GM23338 (cell line): ENCODE results near the gene STX8. TPM values are rescaled to one million over a fixed set of nuclear protein-coding genes. Genes with fewer than 3 reads are reported as not detected.

Experiments
- ATAC-seq: fragments of 200-7000 bp; cut with Tn5 transposase; 3 replicates; pipeline ENCODE4 v1.9.1; 2020
- DNase-seq: peaks from one replicate; pipeline ENCODE4 v3.0.0-alpha.2; 2015; ENCODE audit warnings: low spot score
- H2AFZ ChIP-seq: fragments of 200-600 bp; sonication (generic); 2 replicates; pipeline ENCODE4 v1.8.0; 2016; ENCODE audit warnings: antibody characterized with exemption, mild to moderate bottlenecking, moderate library complexity
- H3F3A ChIP-seq: fragments of 200-600 bp; sonication (generic); replicated peaks from 2 replicates; pipeline ENCODE4 v1.8.0; 2017; ENCODE audit warnings: antibody characterized with exemption, mixed run types, low read depth
- H3K27ac ChIP-seq: fragments of 200-600 bp; sonication (generic); 2 replicates; pipeline ENCODE4 v1.6.1; 2016; ENCODE audit warnings: low read depth
- H3K27me3 ChIP-seq: fragments of 200-600 bp; sonication (generic); 2 replicates; pipeline ENCODE4 v1.8.0; 2016; ENCODE audit warnings: mild to moderate bottlenecking, mixed run types, moderate library complexity; ENCODE audit not compliant: insufficient read depth
- H3K36me3 ChIP-seq: fragments of 200-600 bp; sonication (generic); 2 replicates; pipeline ENCODE4 v1.8.0; 2016; ENCODE audit warnings: mild to moderate bottlenecking; ENCODE audit not compliant: insufficient read depth
- H3K4me1 ChIP-seq: fragments of 200-600 bp; sonication (generic); 2 replicates; pipeline ENCODE4 v1.8.0; 2016; ENCODE audit warnings: mild to moderate bottlenecking, moderate library complexity; ENCODE audit not compliant: insufficient read depth
- H3K4me2 ChIP-seq: fragments of 200-600 bp; sonication (generic); 2 replicates; pipeline ENCODE4 v1.7.1; 2017; ENCODE audit warnings: mixed run types
- H3K4me3 ChIP-seq: fragments of 200-600 bp; sonication (generic); 2 replicates; pipeline ENCODE4 v1.6.1; 2016; ENCODE audit warnings: mixed run types
- H3K79me2 ChIP-seq: fragments of 200-600 bp; sonication (generic); replicated peaks from 2 replicates; pipeline ENCODE4 v1.8.0; 2017; ENCODE audit warnings: mild to moderate bottlenecking; ENCODE audit not compliant: insufficient read depth
- H3K9me2 ChIP-seq: fragments of 200-600 bp; sonication (generic); 2 replicates; pipeline ENCODE4 v1.8.0; 2017; ENCODE audit not compliant: insufficient read depth
- H4K20me1 ChIP-seq: fragments of 200-600 bp; sonication (generic); replicated peaks from 2 replicates; pipeline ENCODE4 v1.8.0; 2017; ENCODE audit warnings: mild to moderate bottlenecking; ENCODE audit not compliant: insufficient read depth
- H3K27ac Mint-ChIP-seq: 2 replicates; pipeline ENCODE4 v1.8.0; 2020; ENCODE audit warnings: inconsistent platforms, mild to moderate bottlenecking, moderate library complexity, mixed read lengths
- H3K27me3 Mint-ChIP-seq: 3 replicates; pipeline ENCODE4 v1.8.0; 2022; ENCODE audit warnings: low read depth, mild to moderate bottlenecking, moderate library complexity, mixed read lengths, inconsistent platforms; ENCODE audit not compliant: insufficient read depth, poor library complexity
- H3K36me3 Mint-ChIP-seq: 3 replicates; pipeline ENCODE4 v1.8.0; 2021; ENCODE audit warnings: low read depth, mild to moderate bottlenecking, inconsistent platforms, moderate library complexity, mixed read lengths
- H3K4me1 Mint-ChIP-seq: 3 replicates; pipeline ENCODE4 v1.8.0; 2020; ENCODE audit warnings: mild to moderate bottlenecking, inconsistent platforms, mixed read lengths
- H3K4me3 Mint-ChIP-seq: 3 replicates; pipeline ENCODE4 v1.8.0; 2021; ENCODE audit warnings: moderate library complexity, mild to moderate bottlenecking, inconsistent platforms, mixed read lengths
- H3K9me3 Mint-ChIP-seq: 3 replicates; pipeline ENCODE4 v1.8.0; 2020; ENCODE audit warnings: moderate library complexity, mild to moderate bottlenecking, inconsistent platforms, mixed read lengths
- CTCF ChIP-seq, 2 experiments: fragments of 200-600 bp in 1 of 2; sonication (generic) in 1 of 2; conservative IDR thresholded peaks; 2 replicates each; pipeline versions ENCODE4 v1.5.1 to v1.6.1; 2016 to 2017; ENCODE audit warnings: antibody characterized with exemption in 2 of 2, low read depth in 2 of 2, mild to moderate bottlenecking in 2 of 2, moderate library complexity in 1 of 2
- ETS1 ChIP-seq: IDR thresholded peaks from 2 replicates; pipeline ENCODE4 v1.6.1; 2016; ENCODE audit warnings: antibody characterized with exemption
- EZH2phosphoT487 ChIP-seq: fragments of 200-600 bp; sonication (generic); IDR thresholded peaks from one replicate; pipeline ENCODE4 v1.8.1; 2018; ENCODE audit warnings: antibody characterized with exemption; ENCODE audit not compliant: unreplicated experiment
- NANOG ChIP-seq: IDR thresholded peaks from 2 replicates; pipeline ENCODE4 v1.6.1; 2016; ENCODE audit warnings: antibody characterized with exemption, borderline replicate concordance
- POLR2AphosphoS5 ChIP-seq: IDR thresholded peaks from 2 replicates; pipeline ENCODE4 v1.6.1; 2016; ENCODE audit warnings: antibody characterized with exemption, low read depth
- REST ChIP-seq: IDR thresholded peaks from one replicate; pipeline ENCODE4 v1.6.1; 2018; ENCODE audit warnings: antibody characterized with exemption; ENCODE audit not compliant: unreplicated experiment
- ZNF331 ChIP-seq: fragments of 250-450 bp; sonication (Bioruptor Pico); IDR thresholded peaks from 2 replicates; pipeline ENCODE4 v1.5.0; 2020; ENCODE audit warnings: low read depth, mild to moderate bottlenecking, moderate library complexity
- ZNF462 ChIP-seq: fragments of 250-450 bp; sonication (Bioruptor Pico); IDR thresholded peaks from 2 replicates; pipeline ENCODE4 v1.5.0; 2020; ENCODE audit warnings: mild to moderate bottlenecking, moderate library complexity
- polyA plus RNA-seq: library from polyadenylated mRNA; unstranded; fragments of >200 nt; fragmentation: Nextera tagmentation; extraction: Ambion mirVana; gene quantifications from 2 replicates; pipeline ENCODE4 v1.2.1, GENCODE V29; 2016
- total RNA-seq: library from RNA; depleted of rRNA; stranded (reverse); fragments of >200 nt; shearing (Covaris generic); gene quantifications from 2 replicates; pipeline ENCODE4 v1.2.3, GENCODE V29; 2014

Gene STX8
- total and polyA plus RNA-seq, 2 experiments from 2014 or later: 59.4 to 82.3 TPM

GRCh38 chr17:9313346-9313745, 262.3 kb downstream of the STX8 start (continued):
- TF ChIP-seq ZNF462 (CRISPR knock-in tag): no peak

GRCh38 chr17:9309216-9309615, 266.4 kb downstream of the STX8 start:
- H3K36me3 Mint-ChIP-seq: no peaks in the 10 kb centered on the region
- Histone ChIP-seq H3K4me3 (0 out of 2 replicates have a peak overlapping the region, but pooled peaks have one; percentile 6), H3K4me2 (peak overlapping the region; percentile 28), H3F3A (no peaks in the 10 kb centered on the region), H3K4me1 (peaks cover 30% of the 10 kb centered on the region), H3K27me3 (no peaks in the 10 kb centered on the region), H3K36me3 (no peaks in the 10 kb centered on the region), H3K9me2 (no peaks in the 10 kb centered on the region), H3K79me2 (no peaks in the 10 kb centered on the region), H4K20me1 (no peaks in the 10 kb centered on the region), H2AFZ (no peak overlapping the region), H3K27ac (peak overlapping the region; percentile 47)
- no peak overlapping the region for H3K4me3 Mint-ChIP-seq
- TF ChIP-seq ZNF331 (CRISPR knock-in tag) (no peak), REST (no peak), POLR2AphosphoS5 (no peak), NANOG (no peak), CTCF (conservative IDR thresholded peaks at IDR 0.05; ENCODE audit: low read depth in 2 of 2) (no peak), ETS1 (no peak), EZH2phosphoT487 (no peak)
- peak; percentile 71 for DNase-seq
- ATAC-seq: peak; percentile 87
- peaks cover 5% of the 10 kb centered on the region for H3K27me3 Mint-ChIP-seq
- H3K4me1 Mint-ChIP-seq: peaks cover 34% of the 10 kb centered on the region
- H3K27ac Mint-ChIP-seq: peak overlapping the region; percentile 55; the same call in 1 of the 2 replicates
- H3K9me3 Mint-ChIP-seq: no peaks in the 10 kb centered on the region
